Measurements from ENCODE around the gene FAM120A.

DNA sequence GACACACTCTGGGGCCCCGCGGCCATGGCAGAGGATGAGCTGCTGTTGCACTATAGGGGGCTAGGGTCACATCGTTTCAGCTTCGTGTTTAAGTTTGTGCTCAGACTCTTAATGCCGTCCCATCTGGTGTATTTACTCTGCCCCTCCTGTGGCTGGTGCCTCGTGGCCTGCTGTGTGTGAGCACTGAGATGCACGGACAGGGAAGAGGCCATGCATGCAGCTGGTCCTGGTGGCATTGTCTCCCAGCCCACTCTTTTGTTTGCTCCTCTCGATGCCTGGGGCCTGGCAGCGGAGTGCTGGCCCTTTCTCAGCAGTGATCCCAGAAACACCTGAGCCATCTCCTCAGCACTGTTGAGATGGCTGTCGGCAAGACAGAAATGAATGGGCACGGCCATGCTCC lies 94.9 kb downstream of the FAM120A start:
- TF ChIP-seq POLR2AphosphoS5 (IDR thresholded peaks at IDR 0.05; ENCODE audit: low read depth, low read length), result no peak
- no peak for TF ChIP-seq POLR2A (IDR thresholded peaks at IDR 0.05; ENCODE audit: low read depth, low read length)
- no peak for TF ChIP-seq PAX5 (IDR thresholded peaks at IDR 0.05; ENCODE audit: insufficient read depth, low read length, severe bottlenecking)

Data from GM12891 (cell line).